Measurements from ENCODE around the gene MACC1.
A peak's percentile ranks its signal among the peaks of the same experiment; 100 is the strongest.

The MACC1 gene

GRCh38 chr7:20172736-20173334, 44.3 kb downstream of the MACC1 start:
- no peak for FAIRE-seq

- FAIRE-seq = no peak
Measured at GRCh38 chr7:20170633-20171032, 46.6 kb downstream of the MACC1 start.

DNA sequence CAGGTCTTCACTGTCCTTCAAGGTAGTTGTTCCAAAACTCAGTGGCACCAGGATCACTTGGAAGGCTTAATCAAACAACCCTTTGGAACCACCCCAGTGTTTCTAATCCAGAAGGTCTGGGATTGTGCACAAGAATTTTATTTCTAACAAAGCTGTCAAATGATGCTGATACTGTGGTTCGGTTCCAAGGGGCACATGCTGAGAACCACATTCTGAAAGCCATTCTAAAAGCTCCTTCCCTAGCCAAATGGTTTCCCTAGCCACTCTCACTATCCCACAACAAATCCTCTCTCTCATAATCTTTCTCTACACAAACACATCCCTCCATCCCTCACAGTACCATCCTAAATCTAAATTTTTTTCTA, 52.1 kb downstream of the MACC1 start:
- FAIRE-seq = no peak

- FAIRE-seq = no peak
Measured at GRCh38 chr7:20164425-20165145, 52.6 kb downstream of the MACC1 start.

- FAIRE-seq = no peak
Measured at GRCh38 chr7:20162665-20163064, 54.5 kb downstream of the MACC1 start.

DNA sequence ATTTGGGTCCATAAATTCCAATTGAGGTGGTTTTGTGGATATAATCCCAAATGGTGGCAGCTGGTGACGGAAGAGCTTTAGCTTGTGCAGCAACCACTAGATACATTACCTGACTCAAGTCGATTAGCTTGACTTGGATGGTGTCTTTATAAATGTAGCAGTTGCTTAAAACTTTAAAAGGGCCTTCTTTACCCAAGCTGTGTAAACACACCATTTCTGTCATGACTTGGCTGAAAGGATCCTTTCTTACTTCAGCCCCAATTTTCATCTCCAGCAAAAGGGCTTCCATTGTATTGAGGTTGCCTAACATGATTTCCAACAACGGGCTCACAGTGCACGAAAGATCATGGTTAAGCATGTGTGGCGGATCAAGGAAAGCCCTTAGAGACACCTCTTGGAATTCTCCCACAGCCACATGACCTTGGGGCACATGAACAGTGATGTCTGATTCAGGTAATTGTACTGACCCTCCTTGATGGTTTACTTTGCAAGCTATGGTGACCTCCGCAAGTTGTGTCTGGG, 57.9 kb downstream of the MACC1 start:
- no peak for FAIRE-seq

DNA sequence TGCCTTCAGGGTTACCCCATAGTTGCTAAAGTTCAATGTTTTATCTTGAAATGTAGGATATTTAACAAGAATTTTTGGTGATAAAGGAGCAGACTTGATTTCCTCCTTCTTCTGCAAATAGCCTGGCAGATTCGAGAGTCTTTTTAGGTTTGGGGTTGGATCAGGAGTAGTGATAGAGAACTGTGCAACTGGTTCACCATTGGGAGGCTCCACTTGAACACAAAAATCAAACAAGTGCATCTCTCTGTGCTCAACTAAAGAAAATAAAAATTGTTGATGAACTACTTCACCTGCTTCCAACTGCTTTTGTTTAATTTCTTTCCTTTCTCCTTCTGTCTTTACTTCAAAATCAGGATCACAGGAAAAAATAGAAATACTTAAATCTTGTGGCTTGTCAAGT, 58.5 kb downstream of the MACC1 start:
- no peak for FAIRE-seq

GRCh38 chr7:20157456-20157855, 59.7 kb downstream of the MACC1 start:
- FAIRE-seq = no peak

GRCh38 chr7:20153999-20154398, 63.2 kb downstream of the MACC1 start:
- FAIRE-seq = no peak

- no peak for FAIRE-seq
Measured at GRCh38 chr7:20153567-20153966, 63.6 kb downstream of the MACC1 start.

DNA sequence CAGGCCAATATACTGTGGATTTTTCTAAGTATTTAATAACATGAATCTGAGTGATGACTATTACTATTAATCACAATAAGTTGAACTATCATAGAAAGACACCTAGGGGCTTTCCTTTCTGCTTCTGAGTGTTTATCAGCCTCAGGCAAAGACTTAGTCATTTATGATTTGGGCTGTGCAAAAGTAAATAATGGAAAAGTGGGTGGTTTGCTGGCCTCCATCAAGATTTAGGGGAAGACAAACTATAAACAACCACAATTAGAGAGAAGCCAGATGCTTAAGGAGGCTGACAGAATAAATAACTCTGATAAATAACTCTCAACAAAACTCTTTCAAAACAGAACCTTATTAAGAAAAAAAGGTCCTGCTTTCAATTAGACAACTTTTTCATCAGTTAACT, 64.7 kb downstream of the MACC1 start:
- peak; percentile 99 for FAIRE-seq

GRCh38 chr7:20151708-20152456, 65.3 kb downstream of the MACC1 start:
- FAIRE-seq = no peak

DNA sequence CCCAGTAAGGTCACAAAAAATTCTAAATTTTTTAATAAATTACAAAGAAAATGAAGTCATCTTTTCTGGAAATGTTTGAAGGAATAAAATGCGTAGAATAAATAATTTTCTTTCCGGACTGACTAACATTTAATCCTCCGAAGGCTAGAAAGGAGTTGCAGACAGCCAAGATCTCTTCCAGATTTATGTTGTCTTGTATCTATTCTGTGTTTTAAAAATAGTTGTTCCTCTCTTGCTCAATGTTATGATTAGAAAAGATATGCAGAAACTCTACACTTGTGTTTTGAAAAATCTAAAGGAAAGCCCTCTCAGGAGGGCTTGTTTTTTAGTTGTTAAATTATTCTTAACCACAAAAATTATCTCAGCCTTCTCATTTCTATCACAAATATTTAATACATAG, 70.7 kb downstream of the MACC1 start:
- FAIRE-seq = peak; percentile 90

GRCh38 chr7:20144801-20145200, 72.4 kb downstream of the MACC1 start:
- no peak for FAIRE-seq

DNA sequence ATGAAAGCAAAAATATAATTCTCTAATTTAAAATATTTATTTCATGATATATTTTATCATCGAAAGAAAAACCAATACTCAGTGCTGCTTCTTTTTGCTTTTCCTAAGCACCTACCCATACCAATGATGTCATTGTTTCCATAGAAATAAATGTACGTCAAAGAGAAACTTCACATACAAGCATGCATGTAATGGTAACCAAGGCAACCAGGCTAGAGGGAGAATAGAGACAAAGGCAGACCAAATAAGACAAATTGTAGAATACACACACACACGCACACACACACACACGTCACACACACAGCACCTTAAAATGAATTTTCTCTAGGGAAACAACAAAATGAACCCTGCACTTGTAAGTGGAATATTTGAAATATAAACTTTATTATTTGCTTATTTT, 75.5 kb downstream of the MACC1 start:
- FAIRE-seq = no peak

- FAIRE-seq = no peak
Measured at GRCh38 chr7:20141002-20141345, 76.2 kb downstream of the MACC1 start.

DNA sequence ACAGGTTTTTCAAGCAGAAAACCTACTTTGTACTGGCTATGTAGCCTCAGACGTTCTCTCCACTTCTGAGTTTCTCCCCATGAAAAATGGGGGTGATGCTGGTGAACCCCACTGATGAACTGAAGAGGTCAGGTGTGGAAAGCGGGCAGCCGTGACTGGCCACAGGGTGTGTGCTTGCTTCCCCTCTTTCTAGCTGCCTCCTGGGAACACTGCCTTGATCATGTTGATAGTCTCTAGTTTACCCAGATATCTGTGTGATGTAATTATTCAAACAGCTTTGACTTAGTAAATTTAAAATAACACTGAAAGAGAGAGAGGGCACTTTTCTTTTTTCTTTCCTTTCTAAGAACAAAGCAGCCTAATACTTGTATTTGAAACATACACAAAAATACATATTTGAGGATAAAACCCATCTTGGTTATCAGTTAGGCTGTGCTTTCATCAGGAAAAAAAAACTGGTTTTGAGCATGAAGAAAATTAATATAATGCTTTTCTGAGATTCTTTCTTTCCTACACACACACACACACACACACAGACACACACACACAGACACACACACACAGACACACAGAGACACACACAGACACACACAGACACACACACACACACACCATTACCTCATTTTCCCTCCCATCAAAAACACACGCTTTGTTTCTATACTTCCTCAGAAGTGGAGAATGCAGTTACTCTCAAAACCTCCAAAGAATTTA, 76.7 kb downstream of the MACC1 start:
- no peak for FAIRE-seq

DNA sequence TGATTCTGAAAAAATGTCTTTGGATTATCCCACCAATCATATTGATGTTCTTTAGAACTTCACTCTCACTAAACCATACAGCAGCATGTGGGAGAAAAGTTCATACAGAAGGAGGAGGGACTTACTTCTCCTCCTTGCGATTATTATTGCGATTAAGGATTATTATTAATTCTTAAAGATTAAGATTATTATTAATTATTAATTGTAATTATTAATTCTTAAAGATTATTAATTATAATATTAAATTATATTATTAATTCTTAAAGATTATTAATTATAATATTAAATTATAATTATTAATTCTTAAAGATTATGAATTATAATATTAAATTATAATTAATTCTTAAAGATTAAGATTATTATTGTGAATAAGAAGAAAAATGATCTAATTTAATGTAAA, 80.5 kb downstream of the MACC1 start:
- FAIRE-seq = peak; percentile 85

DNA sequence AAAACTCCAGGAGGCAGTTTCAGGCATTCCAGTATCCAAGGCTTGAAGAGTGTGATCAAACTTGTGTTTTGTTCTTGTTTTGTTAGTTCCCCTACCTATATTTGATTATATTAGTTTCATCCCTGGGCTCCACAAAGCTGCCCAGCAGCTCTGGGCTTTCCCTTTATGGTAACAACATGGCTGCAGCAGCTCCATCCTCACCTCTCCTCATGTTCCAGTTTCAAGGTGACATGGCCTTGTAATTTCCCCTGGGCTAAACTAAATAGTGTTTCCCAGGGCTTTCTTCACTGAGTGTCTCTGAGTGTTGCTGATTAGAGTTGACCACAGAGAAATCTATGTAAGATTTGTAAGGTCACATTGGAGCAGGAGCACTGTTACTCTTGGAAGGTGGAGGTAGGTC, 83.4 kb downstream of the MACC1 start:
- no peak for FAIRE-seq

- FAIRE-seq = no peak
Measured at GRCh38 chr7:20132585-20132984, 84.6 kb downstream of the MACC1 start.

DNA sequence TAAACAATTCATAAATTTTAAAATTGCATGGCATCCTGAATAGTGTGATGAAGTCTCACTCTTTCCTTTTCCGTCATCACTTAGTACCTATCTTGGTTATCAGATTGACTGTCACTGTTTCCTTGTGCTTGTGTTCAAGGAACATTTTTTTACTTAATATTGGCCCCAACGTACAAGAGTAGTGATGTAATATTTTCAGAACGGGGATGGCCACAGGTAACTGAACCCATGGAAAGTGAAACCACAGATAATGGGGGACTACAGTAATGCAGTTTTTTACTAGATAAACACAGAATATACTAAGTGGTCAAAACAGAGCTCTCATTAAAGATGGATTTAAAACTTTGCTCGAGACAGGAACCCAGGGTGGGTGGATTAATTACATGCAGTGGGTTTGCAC, 85.4 kb downstream of the MACC1 start:
- FAIRE-seq = no peak

DNA sequence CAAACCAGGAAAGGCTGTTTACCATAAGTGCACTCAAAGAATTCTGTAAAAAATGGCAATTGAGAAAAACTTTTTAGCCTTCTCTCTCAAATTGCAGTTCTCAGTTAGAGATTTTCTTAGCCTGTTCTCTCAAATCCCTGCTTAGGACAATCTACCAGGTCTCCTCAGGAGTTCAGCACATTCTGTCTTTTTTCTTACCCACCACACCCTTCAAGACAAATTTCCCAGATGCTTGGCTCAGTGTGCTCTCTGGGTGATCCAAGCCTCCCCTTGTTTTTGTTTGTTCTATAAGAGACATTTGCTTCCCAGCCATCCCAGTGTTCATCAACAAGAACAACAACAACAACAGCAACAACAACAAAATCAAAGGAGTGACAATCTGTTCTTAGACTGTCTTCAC, 87.3 kb downstream of the MACC1 start:
- peak; percentile 76 for FAIRE-seq

- no peak for FAIRE-seq
Measured at GRCh38 chr7:20128001-20128400, 89.2 kb downstream of the MACC1 start.

Measured in endometrium (tissue), 2 donors.